KOPT-K1 (cell line): ENCODE measurements around the gene IGSF3.
"Not testable (repeated sequence)": the region's sequence is repeated elsewhere in the genome, so short reads cannot be mapped to it uniquely, and the experiment has no call there.

ENCODE experiments used
- H3K27ac ChIP-seq: fragments of 200-600 bp; sonication (generic); 2 replicates; pipeline ENCODE4 v1.5.1; 2016; ENCODE audit warnings: antibody characterized with exemption, mild to moderate bottlenecking, low read depth, low read length; ENCODE audit not compliant: poor library complexity, severe bottlenecking
- H3K36me3 ChIP-seq: fragments of 200-600 bp; sonication (generic); 2 replicates; pipeline ENCODE4 v1.5.1; 2017; ENCODE audit warnings: antibody characterized with exemption, mild to moderate bottlenecking, low read length, moderate library complexity; ENCODE audit not compliant: insufficient read depth
- H3K9me3 ChIP-seq: fragments of 200-600 bp; sonication (generic); 2 replicates; pipeline ENCODE4 v1.5.1; 2017; ENCODE audit warnings: antibody characterized with exemption, low read length, mild to moderate bottlenecking; ENCODE audit not compliant: insufficient read depth, poor library complexity, severe bottlenecking

Gene IGSF3

DNA sequence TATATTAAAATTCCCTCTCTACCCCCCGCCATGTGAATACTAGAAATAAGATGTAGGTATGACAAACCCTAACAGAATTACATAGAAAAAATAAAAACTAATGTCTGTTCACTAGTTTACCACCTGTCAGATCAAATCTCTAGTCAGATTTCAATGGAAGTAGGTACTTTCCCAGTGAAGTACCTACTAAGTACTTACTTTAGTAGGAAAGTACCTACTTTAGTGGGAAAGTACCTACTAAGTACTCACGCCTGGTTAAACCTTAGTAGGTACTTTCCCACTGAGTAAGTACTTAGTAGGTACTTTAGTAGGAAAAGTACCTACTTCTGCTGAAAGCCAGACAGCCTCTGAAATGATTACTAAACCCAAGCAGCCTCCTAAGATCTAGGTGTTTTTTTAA is 58.7 kb downstream of the IGSF3 start:
- not testable (repeated sequence) for H3K27ac ChIP-seq, H3K9me3 ChIP-seq, H3K36me3 ChIP-seq

GRCh38 chr1:116608151-116608550 is 59.4 kb downstream of the IGSF3 start:
- H3K27ac ChIP-seq, H3K36me3 ChIP-seq, H3K9me3 ChIP-seq: not testable (repeated sequence)

GRCh38 chr1:116607463-116607862 is 60.1 kb downstream of the IGSF3 start:
- H3K27ac ChIP-seq, H3K36me3 ChIP-seq, H3K9me3 ChIP-seq: not testable (repeated sequence)

- peak overlapping the region; percentile 45 for H3K27ac ChIP-seq
- not testable (repeated sequence) for H3K9me3 ChIP-seq, H3K36me3 ChIP-seq
These were observed 61.5 kb downstream of the IGSF3 start for GRCh38 chr1:116606067-116606466.

GRCh38 chr1:116605315-116605714 is 62.2 kb downstream of the IGSF3 start:
- H3K9me3 ChIP-seq, result no peaks in the 10 kb centered on the region
- peak overlapping the region; percentile 45 for H3K27ac ChIP-seq
- no peaks in the 10 kb centered on the region for H3K36me3 ChIP-seq

DNA sequence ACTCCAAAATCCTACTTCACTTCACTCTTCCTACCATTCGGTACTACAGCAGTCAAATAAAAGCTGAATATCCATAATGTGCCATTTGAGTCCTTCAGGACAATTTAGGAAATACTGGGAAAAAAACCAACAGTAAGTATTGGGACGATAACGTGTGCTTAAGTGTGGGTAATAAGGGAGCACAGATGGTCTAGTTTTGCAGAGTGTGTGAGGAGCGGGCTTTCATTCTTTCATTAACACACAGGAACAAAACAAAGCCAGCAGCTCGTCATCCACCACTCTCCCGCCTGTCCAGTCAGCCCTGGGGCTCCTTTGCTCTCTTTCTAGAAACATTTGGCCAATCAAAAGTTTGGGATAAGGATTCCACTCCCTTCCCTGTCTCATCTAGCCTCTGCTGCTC is 63.1 kb downstream of the IGSF3 start:
- not testable (repeated sequence) for H3K27ac ChIP-seq, H3K9me3 ChIP-seq, H3K36me3 ChIP-seq

DNA sequence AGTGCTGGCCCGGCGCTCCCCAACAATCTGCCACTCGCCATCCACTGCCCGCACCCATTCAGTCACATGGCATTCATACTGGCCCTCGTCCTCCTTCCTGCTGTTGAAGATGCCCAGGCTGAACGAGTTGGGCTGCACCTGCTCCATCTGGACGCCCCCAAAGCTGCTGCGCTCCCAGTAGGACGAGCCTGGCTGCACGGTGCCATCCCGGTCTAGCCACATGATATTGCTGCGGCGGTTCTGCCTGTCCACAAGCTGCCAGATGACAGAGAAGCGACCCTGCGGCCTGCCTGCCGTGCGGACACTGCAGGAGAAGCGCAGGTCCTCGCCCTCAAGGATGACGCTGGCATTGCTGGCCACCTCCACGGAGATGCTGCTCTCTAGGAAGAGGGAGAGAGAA is 63.9 kb downstream of the IGSF3 start:
- H3K36me3 ChIP-seq, H3K9me3 ChIP-seq, H3K27ac ChIP-seq: not testable (repeated sequence)

GRCh38 chr1:116599369-116599768 is 68.2 kb downstream of the IGSF3 start:
- not testable (repeated sequence) for H3K27ac ChIP-seq, H3K9me3 ChIP-seq, H3K36me3 ChIP-seq

- H3K9me3 ChIP-seq, H3K27ac ChIP-seq, H3K36me3 ChIP-seq: not testable (repeated sequence)
These were observed 69.0 kb downstream of the IGSF3 start for GRCh38 chr1:116598420-116599036.

DNA sequence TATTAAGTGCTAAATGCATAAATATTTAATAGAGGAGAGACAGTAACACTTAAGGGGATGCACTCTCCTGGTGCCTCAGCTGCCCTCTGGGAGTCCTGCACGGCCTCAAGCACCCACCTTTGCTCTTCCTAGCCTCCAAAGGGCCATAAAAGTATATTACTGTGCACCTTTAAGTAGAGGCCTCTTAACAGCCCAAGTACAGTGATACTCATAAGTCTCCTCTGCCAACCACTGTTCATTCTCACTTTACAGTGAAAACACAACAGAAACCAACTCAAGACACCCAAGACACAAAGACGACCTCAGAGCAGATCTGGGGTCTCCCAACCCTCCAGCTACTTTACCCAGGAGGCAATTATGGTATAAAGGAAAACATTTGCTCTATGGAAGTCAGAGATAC is 70.1 kb downstream of the IGSF3 start:
- H3K9me3 ChIP-seq, H3K27ac ChIP-seq, H3K36me3 ChIP-seq: not testable (repeated sequence)

DNA sequence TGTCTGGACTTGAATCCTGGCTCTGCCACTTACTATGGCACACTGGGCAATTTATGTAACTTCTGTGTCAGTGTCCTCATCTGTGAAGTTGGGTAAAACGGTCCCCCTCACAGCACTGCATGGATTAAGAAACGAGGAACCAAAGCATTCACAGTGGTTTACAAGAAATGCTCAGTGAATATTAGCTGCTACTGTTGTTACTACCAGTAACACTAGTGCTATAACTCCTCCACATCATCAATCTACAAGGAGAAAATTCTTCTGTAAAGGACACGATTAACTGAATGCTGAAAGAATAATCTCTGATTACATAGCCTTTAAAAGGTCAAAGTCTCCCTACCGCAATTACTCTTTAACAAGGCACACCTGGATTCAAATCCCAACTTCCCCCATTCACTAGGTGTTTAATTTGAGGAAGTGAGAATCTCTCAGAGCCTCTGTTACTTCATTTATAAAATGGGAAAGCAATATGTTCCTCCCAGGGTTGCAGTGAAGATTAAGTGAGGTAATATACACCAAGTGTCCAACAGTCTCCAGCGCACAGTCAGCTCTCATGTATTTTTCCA is 70.7 kb downstream of the IGSF3 start:
- H3K27ac ChIP-seq, H3K9me3 ChIP-seq, H3K36me3 ChIP-seq: not testable (repeated sequence)

DNA sequence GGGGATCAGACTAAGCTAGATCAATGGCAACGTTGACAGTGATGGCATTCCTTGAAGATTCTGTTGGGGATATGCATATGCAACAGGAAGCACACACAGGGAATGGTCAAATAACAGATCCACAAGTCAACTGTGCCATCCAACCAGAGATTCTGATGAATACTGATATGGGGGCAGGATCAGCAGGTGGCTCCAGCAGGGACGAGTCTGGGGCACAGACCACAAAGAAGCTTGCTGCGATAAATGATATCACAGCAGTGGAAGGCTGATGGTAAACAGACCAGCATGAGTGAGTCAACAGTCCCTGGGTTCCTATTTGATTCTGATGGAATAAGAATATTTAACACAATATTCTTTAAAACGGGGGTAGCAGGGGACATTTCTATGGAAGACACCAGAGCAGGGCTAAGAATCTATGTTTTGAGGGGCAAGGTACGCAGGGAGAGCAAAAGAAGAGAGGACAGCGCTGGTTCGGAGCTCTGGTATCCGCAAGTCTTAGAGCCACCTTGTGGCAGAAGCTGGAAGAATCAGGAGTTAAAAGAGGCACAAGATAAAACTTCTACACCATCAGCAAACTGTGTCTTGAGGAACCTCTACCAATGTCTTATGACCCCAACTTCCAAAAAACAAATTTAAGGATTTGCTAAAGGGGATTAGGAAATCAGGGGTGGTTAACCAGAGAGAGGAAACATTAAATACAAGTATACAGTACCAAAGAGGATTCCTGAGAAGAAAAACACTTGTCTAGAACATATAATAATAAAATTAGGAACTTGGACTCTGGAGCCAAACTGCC is 71.4 kb downstream of the IGSF3 start:
- H3K27ac ChIP-seq, H3K9me3 ChIP-seq, H3K36me3 ChIP-seq: not testable (repeated sequence)

- not testable (repeated sequence) for H3K36me3 ChIP-seq, H3K27ac ChIP-seq
These were observed 72.3 kb downstream of the IGSF3 start for GRCh38 chr1:116595065-116595840.

DNA sequence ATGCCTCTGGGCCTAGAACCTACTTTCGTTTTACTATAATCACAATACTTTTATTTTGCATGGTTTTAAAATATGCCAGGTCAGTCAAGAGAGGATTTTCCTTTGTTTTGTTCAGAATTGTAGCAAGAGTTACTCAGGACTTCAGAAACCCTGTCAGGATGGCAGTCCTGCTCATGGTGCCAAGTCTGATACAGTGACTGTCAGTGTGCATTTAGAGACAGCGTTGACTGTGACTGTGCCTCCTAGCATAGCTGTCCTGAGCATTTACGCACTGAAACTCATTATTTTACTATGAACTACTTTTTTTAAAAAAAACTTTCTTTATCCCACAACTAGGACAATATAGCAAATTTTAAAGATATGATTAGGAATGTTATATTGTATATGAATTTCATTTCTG is 73.6 kb downstream of the IGSF3 start:
- H3K27ac ChIP-seq, H3K36me3 ChIP-seq, H3K9me3 ChIP-seq: not testable (repeated sequence)

More at GRCh38 chr1:116595065-116595840, 72.3 kb downstream of the IGSF3 start:
- H3K9me3 ChIP-seq, result not testable (repeated sequence)

- H3K36me3 ChIP-seq, H3K9me3 ChIP-seq, H3K27ac ChIP-seq: not testable (repeated sequence)
These were observed 74.1 kb downstream of the IGSF3 start for GRCh38 chr1:116593401-116593800.
